SK-N-SH (cell line): Measurements from ENCODE around the gene NAALADL2. TPM values are rescaled to one million over a fixed set of nuclear protein-coding genes. Genes with fewer than 3 reads are reported as not detected.
"Not testable (repeated sequence)": the region's sequence is repeated elsewhere in the genome, so short reads cannot be mapped to it uniquely, and the experiment has no call there.

Experiments used
- CTCF ChIA-PET: fragments of 300-600, 350-600 bp; formaldehyde crosslinking; extraction: SDS; loops from one replicate; lab custom pipeline; 2021; lab: Yijun Ruan, JAX
- POLR2A ChIA-PET: fragments of 350-600 bp; sonication (Branson Sonifier 250); formaldehyde crosslinking; extraction: SDS; loops from one replicate; lab custom pipeline; 2020; ENCODE audit warnings: antibody characterized with exemption, inconsistent platforms; lab: Yijun Ruan, JAX
- DNase-seq: peaks from one replicate; pipeline ENCODE4 v3.0.0; 2012
- H2AFZ ChIP-seq: fragments of 200-600 bp; sonication (generic); 2 replicates; pipeline ENCODE4 v1.8.1; 2016; ENCODE audit warnings: antibody characterized with exemption, mild to moderate bottlenecking, low read depth
- H3F3A ChIP-seq: fragments of 200-600 bp; sonication (generic); replicated peaks from 2 replicates; pipeline ENCODE3; 2016; ENCODE audit warnings: antibody characterized with exemption, mild to moderate bottlenecking; ENCODE audit not compliant: insufficient read depth
- H3K27ac ChIP-seq, 2 experiments: fragments of 200-500 bp in 1 of 2; fragments of 200-600 bp in 1 of 2; sonication (Bioruptor generic) in 1 of 2; sonication (generic), shearing (Covaris generic) in 1 of 2; 2 replicates each; pipeline versions ENCODE4 v1.5.1 to v1.6.1; 2014 to 2016; ENCODE audit warnings: low read depth in 2 of 2, inconsistent platforms in 1 of 2, low read length in 1 of 2, mild to moderate bottlenecking in 1 of 2, mixed read lengths in 1 of 2
- H3K27me3 ChIP-seq: fragments of 200-600 bp; sonication (generic), shearing (Covaris generic); 2 replicates; pipeline ENCODE4 v1.6.1; 2016; ENCODE audit warnings: mixed run types; ENCODE audit not compliant: insufficient read depth
- H3K36me3 ChIP-seq, 2 experiments: fragments of 200-500 bp in 1 of 2; fragments of 200-600 bp in 1 of 2; sonication (Bioruptor generic) in 1 of 2; sonication (generic) in 1 of 2; replicated peaks in 1 of 2; 2 replicates each; pipeline versions ENCODE3 to v1.5.1; 2014 to 2016; ENCODE audit warnings: low read length in 1 of 2, mild to moderate bottlenecking in 1 of 2; ENCODE audit not compliant: insufficient read depth in 2 of 2, control insufficient read depth in 1 of 2
- H3K4me1 ChIP-seq, 2 experiments: fragments of 200-500 bp in 1 of 2; fragments of 200-600 bp in 1 of 2; sonication (Bioruptor generic) in 1 of 2; sonication (generic), shearing (Covaris generic) in 1 of 2; 2 replicates each; pipeline versions ENCODE4 v1.5.1 to v1.6.1; 2014 to 2016; ENCODE audit warnings: low read depth in 1 of 2, low read length in 1 of 2, mixed run types in 1 of 2; ENCODE audit not compliant: insufficient read depth in 2 of 2, control insufficient read depth in 1 of 2
- H3K4me2 ChIP-seq: fragments of 200-600 bp; sonication (generic), shearing (Covaris generic); 2 replicates; pipeline ENCODE4 v1.6.1; 2017; ENCODE audit warnings: mixed run types
- H3K4me3 ChIP-seq, 2 experiments: fragments of 200-500 bp in 1 of 2; fragments of 200-600 bp in 1 of 2; sonication (Bioruptor generic) in 1 of 2; sonication (generic), shearing (Covaris generic) in 1 of 2; 2 replicates each; pipeline versions ENCODE4 v1.5.1 to v1.8.1; 2014 to 2016; ENCODE audit warnings: low read depth in 2 of 2, inconsistent platforms in 1 of 2, low read length in 1 of 2, mild to moderate bottlenecking in 1 of 2, mixed read lengths in 1 of 2, moderate library complexity in 1 of 2
- H3K79me2 ChIP-seq: fragments of 200-600 bp; sonication (generic); 2 replicates; pipeline ENCODE4 v1.8.1; 2017; ENCODE audit warnings: mild to moderate bottlenecking; ENCODE audit not compliant: insufficient read depth
- H3K9ac ChIP-seq: fragments of 200-600 bp; sonication (generic); 2 replicates; pipeline ENCODE4 v1.6.1; 2017; ENCODE audit warnings: mixed run types
- H3K9me2 ChIP-seq: fragments of 200-600 bp; sonication (generic); 2 replicates; pipeline ENCODE4 v1.6.1; 2017; ENCODE audit warnings: mixed run types
- H3K9me3 ChIP-seq: fragments of 200-600 bp; sonication (generic); 2 replicates; pipeline ENCODE4 v1.6.1; 2017; ENCODE audit warnings: mixed run types, mild to moderate bottlenecking, moderate library complexity
- H4K20me1 ChIP-seq: fragments of 200-600 bp; sonication (generic); 2 replicates; pipeline ENCODE4 v1.6.1; 2017; ENCODE audit warnings: mild to moderate bottlenecking, mixed run types; ENCODE audit not compliant: insufficient read depth
- CHD2 ChIP-seq: fragments of 150-350 bp; IDR thresholded peaks from 2 replicates; pipeline ENCODE4 v1.6.1; 2018; ENCODE audit warnings: low read length; ENCODE audit not compliant: partially characterized antibody
- EP300 ChIP-seq, 2 experiments: IDR thresholded peaks; 2 replicates each; pipeline versions ENCODE4 v1.4.0 to v1.6.1; 2012; ENCODE audit warnings: borderline replicate concordance in 1 of 2, low read depth in 1 of 2, low read length in 1 of 2
- FOSL2 ChIP-seq: IDR thresholded peaks from 2 replicates; pipeline ENCODE4 v1.4.0; 2012; ENCODE audit warnings: low read depth, mild to moderate bottlenecking, moderate library complexity, borderline replicate concordance
- FOXJ3 ChIP-seq: sonication (generic); formaldehyde crosslinking; IDR thresholded peaks from 2 replicates; pipeline ENCODE4 v1.5.1; 2020; ENCODE audit warnings: mild to moderate bottlenecking, missing genetic modification reagents
- GATA2 ChIP-seq: sonication (generic); formaldehyde crosslinking; IDR thresholded peaks from 2 replicates; pipeline ENCODE4 v1.5.0; 2020; ENCODE audit warnings: mild to moderate bottlenecking, missing genetic modification reagents
- JUND ChIP-seq: IDR thresholded peaks from 2 replicates; pipeline ENCODE4 v1.4.0; 2012
- MEF2A ChIP-seq: IDR thresholded peaks from 2 replicates; pipeline ENCODE4 v1.4.0; 2012; ENCODE audit warnings: low read depth, borderline replicate concordance
- NFIC ChIP-seq: IDR thresholded peaks from 2 replicates; pipeline ENCODE4 v1.4.0; 2012; ENCODE audit warnings: borderline replicate concordance
- NRF1 ChIP-seq: IDR thresholded peaks from 2 replicates; pipeline ENCODE4 v1.6.1; 2012; ENCODE audit warnings: low read depth, mild to moderate bottlenecking, low read length
- POLR2AphosphoS5 ChIP-seq: IDR thresholded peaks from 2 replicates; pipeline ENCODE4 v1.6.1; 2012; ENCODE audit warnings: low read depth, low read length
- RCOR1 ChIP-seq: fragments of 150-350 bp; IDR thresholded peaks from 2 replicates; pipeline ENCODE4 v1.6.1; 2017; ENCODE audit warnings: antibody characterized with exemption, low read length
- RFX5 ChIP-seq: IDR thresholded peaks from 2 replicates; pipeline ENCODE4 v1.6.1; 2012; ENCODE audit warnings: mild to moderate bottlenecking, improper control_type of control experiment, low read length
- TAF1 ChIP-seq: IDR thresholded peaks from 2 replicates; pipeline ENCODE4 v1.6.1; 2012; ENCODE audit warnings: low read depth, mild to moderate bottlenecking, low read length, moderate library complexity, borderline replicate concordance
- YY1 ChIP-seq: IDR thresholded peaks from 2 replicates; pipeline ENCODE4 v1.4.0; 2012; ENCODE audit warnings: low read depth, mild to moderate bottlenecking
- WGBS: methylation state at CpG from one replicate; pipeline ENCODE4 v1.1.6; 2017; ENCODE audit warnings: low lambda C conversion rate; 5-methylcytosine and 5-hydroxymethylcytosine counted together
- polyA plus RNA-seq, 3 experiments: library from polyadenylated mRNA; depleted of rRNA; stranded (reverse); fragments of >200 nt; gene quantifications; 2 replicates each; pipeline ENCODE4 v1.2.3, GENCODE V29; 2012
- TF ChIP-seq, protein P1 (sequence below): IDR thresholded peaks from 2 replicates; pipeline ENCODE4 v1.4.0; 2012; ENCODE audit warnings: low read depth
- TF ChIP-seq, protein P2 (sequence below): IDR thresholded peaks from 2 replicates; pipeline ENCODE4; 2012

The NAALADL2 gene
- polyA plus RNA-seq, 1 of the 3 experiments (the other 2 are of a cell fraction): 1.2 TPM

DNA sequence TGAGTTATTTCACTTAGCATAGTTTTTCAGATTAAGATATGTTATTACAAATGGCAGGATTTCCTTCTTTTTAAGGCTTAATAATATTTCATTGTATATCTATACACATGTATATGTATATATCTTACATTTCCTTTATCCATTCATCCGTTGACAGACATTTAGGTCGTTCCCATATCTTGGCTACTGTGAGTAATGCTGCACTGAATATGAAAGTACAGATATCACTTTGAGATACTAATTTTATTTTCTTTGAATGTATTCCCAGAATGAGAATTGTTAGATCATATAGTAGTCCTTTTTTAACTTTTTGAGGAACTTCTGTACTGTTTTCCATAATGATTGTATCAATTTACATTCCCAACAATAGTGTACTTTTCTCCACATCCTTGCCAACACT, 270.4 kb downstream of the NAALADL2 start:
- TF ChIP-seq FOSL2 (no peak), FOXJ3 (CRISPR knock-in tag) (no peak), EP300 (IDR thresholded peaks at IDR 0.05; ENCODE audit: borderline replicate concordance in 1 of 2, low read depth in 1 of 2, low read length in 1 of 2) (no peak), GATA2 (CRISPR knock-in tag) (no peak), JUND (no peak)
- TF ChIP-seq, protein P1, sequence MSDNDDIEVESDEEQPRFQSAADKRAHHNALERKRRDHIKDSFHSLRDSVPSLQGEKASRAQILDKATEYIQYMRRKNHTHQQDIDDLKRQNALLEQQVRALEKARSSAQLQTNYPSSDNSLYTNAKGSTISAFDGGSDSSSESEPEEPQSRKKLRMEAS: no peak
- H3K27me3 ChIP-seq: no peaks in the 10 kb centered on the region
- H4K20me1 ChIP-seq: no peaks in the 10 kb centered on the region
- no peak for DNase-seq
- CTCF ChIA-PET: no interaction called here
- 88% methylated on average over 2 of the region's 2 CpGs for WGBS
- no peaks in the 10 kb centered on the region for H3K79me2 ChIP-seq
- no peaks in the 10 kb centered on the region for H3K36me3 ChIP-seq
- no peaks in the 10 kb centered on the region for H3K9me3 ChIP-seq
- no peak overlapping the region for H3K4me3 ChIP-seq
- H3K9me2 ChIP-seq: no peaks in the 10 kb centered on the region
- no peaks in the 10 kb centered on the region for H3K4me1 ChIP-seq
- no peaks in the 10 kb centered on the region for H3F3A ChIP-seq
- no peak overlapping the region for H3K27ac ChIP-seq
- H2AFZ ChIP-seq: no peak overlapping the region
- no peak overlapping the region for H3K4me2 ChIP-seq
- POLR2A ChIA-PET: no interaction called here
- no peak overlapping the region for H3K9ac ChIP-seq

DNA sequence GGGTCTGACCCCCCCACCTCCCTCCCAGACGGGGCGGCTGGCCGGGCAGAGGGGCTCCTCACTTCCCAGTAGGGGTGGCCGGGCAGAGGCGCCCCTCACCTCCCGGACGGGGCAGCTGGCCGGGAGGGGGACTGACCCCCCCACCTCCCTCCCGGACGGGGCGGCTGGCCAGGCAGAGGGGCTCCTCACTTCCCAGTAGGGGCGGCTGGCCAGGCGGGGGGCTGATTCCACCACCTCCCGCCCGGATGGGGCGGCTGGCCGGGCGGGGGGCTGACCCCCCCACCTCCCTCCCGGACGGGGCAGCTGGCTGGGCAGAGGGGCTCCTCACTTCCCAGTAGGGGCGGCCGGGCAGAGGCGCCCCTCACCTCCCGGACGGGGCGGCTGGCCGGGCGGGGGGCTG, 272.7 kb downstream of the NAALADL2 start:
- H2AFZ ChIP-seq, H3F3A ChIP-seq, POLR2A ChIA-PET, H3K27me3 ChIP-seq, H3K79me2 ChIP-seq, H3K4me1 ChIP-seq, H3K9me3 ChIP-seq, H3K9me2 ChIP-seq, CTCF ChIA-PET, H3K9ac ChIP-seq, H3K4me2 ChIP-seq, H3K4me3 ChIP-seq, H4K20me1 ChIP-seq, H3K36me3 ChIP-seq, H3K27ac ChIP-seq, DNase-seq: not testable (repeated sequence)
- no CpG with 5 or more reads among the region's 28 CpGs for WGBS

DNA sequence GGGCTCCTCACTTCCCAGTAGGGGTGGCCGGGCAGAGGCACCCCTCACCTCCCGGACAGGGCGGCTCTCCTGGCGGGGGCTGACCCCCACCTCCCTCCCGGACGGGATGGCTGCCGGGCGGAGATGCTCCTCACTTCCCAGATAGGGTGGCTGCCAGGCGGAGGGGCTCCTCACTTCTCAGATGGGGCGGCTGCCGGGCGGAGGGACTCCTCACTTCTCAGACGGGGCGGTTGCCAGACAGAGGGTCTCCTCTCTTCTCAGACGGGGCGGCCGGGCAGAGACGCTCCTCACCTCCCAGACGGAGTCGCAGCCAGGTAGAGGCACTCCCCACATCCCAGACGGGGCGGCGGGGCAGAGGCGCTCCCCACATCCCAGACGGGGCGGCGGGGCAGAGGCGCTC, 273.6 kb downstream of the NAALADL2 start:
- H2AFZ ChIP-seq, H3K4me2 ChIP-seq, POLR2A ChIA-PET, H4K20me1 ChIP-seq, H3K27ac ChIP-seq, DNase-seq, H3F3A ChIP-seq, H3K79me2 ChIP-seq, H3K9me2 ChIP-seq, H3K36me3 ChIP-seq, H3K4me3 ChIP-seq, H3K4me1 ChIP-seq, H3K27me3 ChIP-seq, CTCF ChIA-PET, H3K9me3 ChIP-seq, H3K9ac ChIP-seq: not testable (repeated sequence)
- 100% methylated on average over 1 of the region's 28 CpGs for WGBS

DNA sequence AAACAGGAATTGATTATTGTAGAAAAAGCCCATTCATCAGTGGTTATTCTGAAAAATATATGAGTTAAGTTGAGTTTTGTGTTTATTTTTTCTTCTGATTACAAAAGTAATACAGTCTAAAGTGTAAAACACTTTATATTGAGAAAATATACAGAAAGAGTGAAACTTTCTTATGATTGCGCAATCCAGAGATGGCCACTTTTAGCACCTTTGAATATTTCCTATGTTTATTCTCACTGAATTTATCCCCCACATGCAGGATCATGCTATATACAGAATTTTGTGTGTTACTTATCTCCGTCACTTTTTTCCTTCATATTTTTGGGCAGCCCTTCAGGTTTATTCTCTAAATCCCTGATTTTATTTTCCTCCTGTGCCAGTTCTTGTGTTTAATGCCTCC, 285.2 kb downstream of the NAALADL2 start:
- no peaks in the 10 kb centered on the region for H4K20me1 ChIP-seq
- WGBS: 95% methylated on average over 2 of the region's 2 CpGs
- H3K9me2 ChIP-seq: no peaks in the 10 kb centered on the region; the same call in 1 of the 2 replicates
- no peak for DNase-seq
- no peaks in the 10 kb centered on the region for H3F3A ChIP-seq
- no peak overlapping the region for H3K27ac ChIP-seq
- no peaks in the 10 kb centered on the region for H3K79me2 ChIP-seq
- no peaks in the 10 kb centered on the region for H3K4me1 ChIP-seq
- H3K27me3 ChIP-seq: no peaks in the 10 kb centered on the region
- H3K4me2 ChIP-seq: no peak overlapping the region
- no peak overlapping the region for H3K9ac ChIP-seq
- ChIA-PET CTCF (no interaction called here), POLR2A (no interaction called here)
- H3K36me3 ChIP-seq: no peaks in the 10 kb centered on the region
- H3K9me3 ChIP-seq: no peaks in the 10 kb centered on the region
- no peak overlapping the region for H2AFZ ChIP-seq
- TF ChIP-seq RFX5 (no peak), NRF1 (no peak), MEF2A (no peak), RCOR1 (no peak), FOXJ3 (CRISPR knock-in tag) (no peak), POLR2AphosphoS5 (no peak), YY1 (no peak), TAF1 (no peak), CHD2 (no peak), JUND (no peak), NFIC (no peak), EP300 (IDR thresholded peaks at IDR 0.05; ENCODE audit: borderline replicate concordance in 1 of 2, low read depth in 1 of 2, low read length in 1 of 2) (no peak)
- TF ChIP-seq, protein P2, sequence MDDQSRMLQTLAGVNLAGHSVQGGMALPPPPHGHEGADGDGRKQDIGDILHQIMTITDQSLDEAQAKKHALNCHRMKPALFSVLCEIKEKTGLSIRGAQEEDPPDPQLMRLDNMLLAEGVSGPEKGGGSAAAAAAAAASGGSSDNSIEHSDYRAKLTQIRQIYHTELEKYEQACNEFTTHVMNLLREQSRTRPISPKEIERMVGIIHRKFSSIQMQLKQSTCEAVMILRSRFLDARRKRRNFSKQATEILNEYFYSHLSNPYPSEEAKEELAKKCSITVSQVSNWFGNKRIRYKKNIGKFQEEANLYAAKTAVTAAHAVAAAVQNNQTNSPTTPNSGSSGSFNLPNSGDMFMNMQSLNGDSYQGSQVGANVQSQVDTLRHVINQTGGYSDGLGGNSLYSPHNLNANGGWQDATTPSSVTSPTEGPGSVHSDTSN: no peak
- TF ChIP-seq, protein P1: no peak
- no peak overlapping the region for H3K4me3 ChIP-seq
